Measurements from ENCODE around the gene AP3S1.

The AP3S1 gene

GRCh38 chr5:115941051-115941675 lies 99.4 kb downstream of the AP3S1 start:
- DNase-seq = peak; percentile 95

- DNase-seq = no peak
Measured at GRCh38 chr5:115944501-115944900, 102.8 kb downstream of the AP3S1 start.

GRCh38 chr5:115946655-115947054 lies 104.9 kb downstream of the AP3S1 start:
- no peak for DNase-seq

GRCh38 chr5:115947260-115947659 lies 105.5 kb downstream of the AP3S1 start:
- DNase-seq = peak; percentile 53

GRCh38 chr5:115948091-115948534 lies 106.4 kb downstream of the AP3S1 start:
- DNase-seq = peak; percentile 31

GRCh38 chr5:115949096-115949495 lies 107.4 kb downstream of the AP3S1 start:
- no peak for DNase-seq

GRCh38 chr5:115952588-115952987 lies 110.9 kb downstream of the AP3S1 start:
- no peak for DNase-seq

GRCh38 chr5:115954144-115954543 lies 112.4 kb downstream of the AP3S1 start:
- DNase-seq = no peak

GRCh38 chr5:115956957-115957356 lies 115.2 kb downstream of the AP3S1 start:
- no peak for DNase-seq

GRCh38 chr5:115961381-115962238 lies 119.9 kb downstream of the AP3S1 start:
- peak; percentile 34 for DNase-seq

GRCh38 chr5:115962239-115962564 lies 120.5 kb downstream of the AP3S1 start, which contains the start of gene LVRN:
Gene LVRN (plus strand): TSS chr5:115962475. CDS start chr5:115962618, 143 bp downstream.
- DNase-seq = no peak

- no peak for DNase-seq
Measured at GRCh38 chr5:115962565-115963402, 121.0 kb downstream of the AP3S1 start.

- DNase-seq = no peak
Measured at GRCh38 chr5:115963566-115963965, 121.8 kb downstream of the AP3S1 start.
